Subcutaneous adipose tissue (tissue), 4 donors: ENCODE data around the gene ATP8A2. TPM values are rescaled to one million over a fixed set of nuclear protein-coding genes. Genes with fewer than 3 reads are reported as not detected.

Source experiments
- total RNA-seq, 4 donors: library from RNA; depleted of rRNA; stranded (reverse); fragments of >200 nt; gene quantifications; one replicate each; pipeline ENCODE4 v1.1.0, GENCODE V29; 2016
- TF ChIP-seq, protein P1 (sequence below): fragments of 450-650 bp; IDR thresholded peaks from one replicate; pipeline ENCODE4 v1.5.1; 2016; ENCODE audit warnings: low read depth, mild to moderate bottlenecking, control low read depth, antibody characterized with exemption, moderate library complexity

Gene ATP8A2
- total RNA-seq, 4 donors from 2014 or later, result under 0.01 to 0.17 TPM; not detected in 2

GRCh38 chr13:25478186-25478585, 106.4 kb downstream of the ATP8A2 start:
- TF ChIP-seq, protein P1, sequence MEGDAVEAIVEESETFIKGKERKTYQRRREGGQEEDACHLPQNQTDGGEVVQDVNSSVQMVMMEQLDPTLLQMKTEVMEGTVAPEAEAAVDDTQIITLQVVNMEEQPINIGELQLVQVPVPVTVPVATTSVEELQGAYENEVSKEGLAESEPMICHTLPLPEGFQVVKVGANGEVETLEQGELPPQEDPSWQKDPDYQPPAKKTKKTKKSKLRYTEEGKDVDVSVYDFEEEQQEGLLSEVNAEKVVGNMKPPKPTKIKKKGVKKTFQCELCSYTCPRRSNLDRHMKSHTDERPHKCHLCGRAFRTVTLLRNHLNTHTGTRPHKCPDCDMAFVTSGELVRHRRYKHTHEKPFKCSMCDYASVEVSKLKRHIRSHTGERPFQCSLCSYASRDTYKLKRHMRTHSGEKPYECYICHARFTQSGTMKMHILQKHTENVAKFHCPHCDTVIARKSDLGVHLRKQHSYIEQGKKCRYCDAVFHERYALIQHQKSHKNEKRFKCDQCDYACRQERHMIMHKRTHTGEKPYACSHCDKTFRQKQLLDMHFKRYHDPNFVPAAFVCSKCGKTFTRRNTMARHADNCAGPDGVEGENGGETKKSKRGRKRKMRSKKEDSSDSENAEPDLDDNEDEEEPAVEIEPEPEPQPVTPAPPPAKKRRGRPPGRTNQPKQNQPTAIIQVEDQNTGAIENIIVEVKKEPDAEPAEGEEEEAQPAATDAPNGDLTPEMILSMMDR, result no peak

GRCh38 chr13:25489238-25489637, 117.5 kb downstream of the ATP8A2 start:
- TF ChIP-seq, protein P1, result no peak

DNA sequence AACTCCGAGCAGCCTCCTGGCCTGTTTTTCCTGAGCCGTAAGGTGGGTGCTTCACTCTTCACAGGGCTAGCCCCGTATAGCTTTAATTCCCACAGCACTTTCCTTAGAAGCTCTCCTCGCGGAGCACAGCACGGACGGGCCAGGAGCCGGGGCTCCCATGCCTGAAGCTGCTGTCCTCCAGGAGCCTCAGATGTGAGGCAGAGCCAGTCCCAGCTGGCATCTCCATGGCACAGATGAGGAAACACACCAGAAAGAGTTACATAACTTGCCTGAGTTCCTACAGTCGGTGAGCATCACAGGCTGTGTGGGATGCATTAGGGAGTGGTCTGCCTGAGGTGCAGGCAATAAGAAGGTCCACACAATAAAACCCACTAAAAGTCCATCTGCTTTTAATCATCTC, 118.5 kb downstream of the ATP8A2 start:
- TF ChIP-seq, protein P1, result no peak

GRCh38 chr13:25493931-25494640, 122.3 kb downstream of the ATP8A2 start:
- TF ChIP-seq, protein P1, result no peak

GRCh38 chr13:25494698-25495411, 123.1 kb downstream of the ATP8A2 start:
- TF ChIP-seq, protein P1, result no peak

DNA sequence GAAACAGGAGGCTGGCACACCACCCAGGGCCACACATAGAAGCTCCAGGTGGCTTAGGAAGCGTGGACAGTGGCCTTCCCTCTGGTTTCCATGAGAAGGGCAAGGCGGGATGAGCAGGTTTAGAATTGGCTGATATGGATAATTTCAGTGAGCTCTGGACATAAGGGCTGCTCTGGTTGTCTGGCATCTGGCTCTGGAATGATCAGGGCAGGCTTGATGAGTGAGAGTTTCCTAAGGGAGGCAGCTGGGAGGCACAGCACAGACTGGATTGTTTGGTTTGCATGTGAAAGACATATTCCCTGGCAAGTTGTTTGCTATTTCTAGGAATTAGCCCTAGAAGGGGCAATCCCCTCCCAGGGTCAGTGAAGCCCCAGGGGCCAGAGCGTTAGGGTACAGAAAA, 129.5 kb downstream of the ATP8A2 start:
- TF ChIP-seq, protein P1, result no peak

- TF ChIP-seq, protein P1, result no peak
Observed at GRCh38 chr13:25502031-25502430, 130.3 kb downstream of the ATP8A2 start.
